H1 (cell line): ENCODE data around the gene CISH. TPM values are rescaled to one million over a fixed set of nuclear protein-coding genes. Genes with fewer than 3 reads are reported as not detected.

ENCODE experiments used
- BACH1 ChIP-seq: IDR thresholded peaks from 2 replicates; pipeline ENCODE4 v1.6.1; 2012; ENCODE audit warnings: low read length, improper control_type of control experiment
- CHD2 ChIP-seq: IDR thresholded peaks from 2 replicates; pipeline ENCODE4 v1.6.1; 2012; ENCODE audit warnings: low read length, improper control_type of control experiment
- CTBP2 ChIP-seq: IDR thresholded peaks from 2 replicates; pipeline ENCODE4 v1.7.0; 2011; ENCODE audit warnings: borderline replicate concordance, mild to moderate bottlenecking, moderate library complexity, mixed read lengths, low read length; ENCODE audit not compliant: insufficient read depth, insufficient read length
- SIN3A ChIP-seq, 2 experiments: IDR thresholded peaks in 1 of 2; conservative IDR thresholded peaks in 1 of 2; 2 replicates each; pipeline ENCODE4 v1.6.1; 2011 to 2012; ENCODE audit warnings: low read length in 2 of 2, improper control_type of control experiment in 1 of 2, low read depth in 1 of 2, mild to moderate bottlenecking in 1 of 2
- SIX5 ChIP-seq: IDR thresholded peaks from 2 replicates; pipeline ENCODE4 v1.6.1; 2011; ENCODE audit warnings: mild to moderate bottlenecking, low read depth, low read length
- SP1 ChIP-seq: IDR thresholded peaks from 2 replicates; pipeline ENCODE4 v1.6.1; 2011; ENCODE audit warnings: low read depth, low read length
- TAF7 ChIP-seq: optimal IDR thresholded peaks from 2 replicates; pipeline ENCODE3; 2011; ENCODE audit warnings: low read depth, mild to moderate bottlenecking, inconsistent platforms, low read length, moderate library complexity, borderline replicate concordance
- polyA plus RNA-seq, 7 experiments: library from polyadenylated mRNA; depleted of rRNA in 3 of 7; stranded (reverse) in 5 of 7; unstranded in 2 of 7; fragments of >200 nt in 5 of 7; fragments of 200-250 nt in 2 of 7; gene quantifications; 1 replicate in 5 of 7; 2 replicates in 1 of 7; 4 replicates in 1 of 7; pipeline versions ENCODE4 v1.2.1 to v1.2.3, GENCODE V29; 2011 to 2013; ENCODE audit warnings: missing spikeins in 2 of 7, mixed read lengths in 2 of 7
- total RNA-seq: library from RNA; stranded (reverse); fragmentation: NEBNext Ultra II Directional; extraction: Animal tissue kit (Norgen Biotek cat#: 25700); gene quantifications from 2 replicates; pipeline ENCODE4 v1.2.1, GENCODE V29; 2021
- TF ChIP-seq, protein P1 (sequence below), 3 experiments: IDR thresholded peaks; 1 replicate in 2 of 3; 2 replicates in 1 of 3; pipeline versions ENCODE4 v1.5.1 to v1.6.1; 2011; ENCODE audit warnings: low read length in 3 of 3, mild to moderate bottlenecking in 3 of 3, inconsistent platforms in 2 of 3, low read depth in 1 of 3, moderate library complexity in 1 of 3; ENCODE audit not compliant: insufficient read depth in 1 of 3; ENCODE audit errors: control extremely low read depth in 1 of 3

CISH gene
- total and polyA plus RNA-seq, 2 of the 8 experiments (the other 6 are each of a cell fraction or from before 2014, with no cell fraction given), result 1.9 to 2.2 TPM

DNA sequence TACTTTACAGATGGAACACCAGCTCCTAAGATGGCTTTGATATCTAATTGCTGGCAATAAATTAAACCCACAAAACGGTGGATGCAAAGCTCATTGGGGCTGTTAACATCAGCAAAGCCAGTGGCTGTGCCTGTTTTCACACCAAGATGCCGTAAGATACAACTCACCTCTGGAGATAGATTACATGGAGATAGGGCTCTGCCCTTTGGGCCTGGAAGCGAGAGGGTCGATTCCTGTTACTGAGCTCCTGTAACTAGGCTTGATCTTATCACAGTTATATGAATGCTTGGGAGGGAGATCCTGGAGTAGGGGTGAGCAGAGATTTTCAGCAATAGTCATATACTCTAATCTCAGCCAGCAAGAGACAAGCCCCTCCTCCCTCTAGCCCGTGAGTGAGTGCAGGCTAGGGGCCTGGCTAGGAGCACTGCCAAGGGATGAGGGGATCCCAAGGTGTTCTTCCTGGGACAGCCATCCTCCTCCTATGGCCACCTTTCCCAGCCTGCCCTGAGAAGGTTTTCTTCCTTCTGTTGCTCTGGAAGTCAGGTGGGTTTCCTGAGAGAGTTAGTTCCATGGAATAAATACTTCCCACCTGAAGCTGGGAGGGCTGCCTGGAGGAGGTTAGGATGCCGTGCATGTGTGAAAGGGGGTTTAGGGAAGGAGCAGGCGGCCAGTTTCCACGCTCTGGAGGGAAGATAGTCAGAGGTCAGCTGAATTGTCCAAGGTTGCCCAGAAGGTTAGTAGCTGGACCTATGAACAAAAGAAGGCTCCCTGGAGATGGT is 45.0 kb upstream of the CISH start (continued):
- TF ChIP-seq, protein P1, sequence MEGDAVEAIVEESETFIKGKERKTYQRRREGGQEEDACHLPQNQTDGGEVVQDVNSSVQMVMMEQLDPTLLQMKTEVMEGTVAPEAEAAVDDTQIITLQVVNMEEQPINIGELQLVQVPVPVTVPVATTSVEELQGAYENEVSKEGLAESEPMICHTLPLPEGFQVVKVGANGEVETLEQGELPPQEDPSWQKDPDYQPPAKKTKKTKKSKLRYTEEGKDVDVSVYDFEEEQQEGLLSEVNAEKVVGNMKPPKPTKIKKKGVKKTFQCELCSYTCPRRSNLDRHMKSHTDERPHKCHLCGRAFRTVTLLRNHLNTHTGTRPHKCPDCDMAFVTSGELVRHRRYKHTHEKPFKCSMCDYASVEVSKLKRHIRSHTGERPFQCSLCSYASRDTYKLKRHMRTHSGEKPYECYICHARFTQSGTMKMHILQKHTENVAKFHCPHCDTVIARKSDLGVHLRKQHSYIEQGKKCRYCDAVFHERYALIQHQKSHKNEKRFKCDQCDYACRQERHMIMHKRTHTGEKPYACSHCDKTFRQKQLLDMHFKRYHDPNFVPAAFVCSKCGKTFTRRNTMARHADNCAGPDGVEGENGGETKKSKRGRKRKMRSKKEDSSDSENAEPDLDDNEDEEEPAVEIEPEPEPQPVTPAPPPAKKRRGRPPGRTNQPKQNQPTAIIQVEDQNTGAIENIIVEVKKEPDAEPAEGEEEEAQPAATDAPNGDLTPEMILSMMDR (IDR thresholded peaks at IDR 0.05; ENCODE audit: control extremely low read depth in 1 of 3, insufficient read depth in 1 of 3, low read depth in 1 of 3, low read length in 3 of 3), result no peak
- no peak for TF ChIP-seq SIX5
- no peak for TF ChIP-seq BACH1
- TF ChIP-seq SP1, result no peak
- no peak for TF ChIP-seq CTBP2
- no peak for TF ChIP-seq SIN3A (conservative IDR thresholded peaks at IDR 0.05 in 1 of 2, IDR thresholded peaks at IDR 0.05 in 1 of 2; ENCODE audit: low read depth in 1 of 2, low read length in 2 of 2)
- no peak for TF ChIP-seq CHD2
- no peak for TF ChIP-seq TAF7
